ENCODE measurements around the gene FRMD5.

The FRMD5 gene

DNA sequence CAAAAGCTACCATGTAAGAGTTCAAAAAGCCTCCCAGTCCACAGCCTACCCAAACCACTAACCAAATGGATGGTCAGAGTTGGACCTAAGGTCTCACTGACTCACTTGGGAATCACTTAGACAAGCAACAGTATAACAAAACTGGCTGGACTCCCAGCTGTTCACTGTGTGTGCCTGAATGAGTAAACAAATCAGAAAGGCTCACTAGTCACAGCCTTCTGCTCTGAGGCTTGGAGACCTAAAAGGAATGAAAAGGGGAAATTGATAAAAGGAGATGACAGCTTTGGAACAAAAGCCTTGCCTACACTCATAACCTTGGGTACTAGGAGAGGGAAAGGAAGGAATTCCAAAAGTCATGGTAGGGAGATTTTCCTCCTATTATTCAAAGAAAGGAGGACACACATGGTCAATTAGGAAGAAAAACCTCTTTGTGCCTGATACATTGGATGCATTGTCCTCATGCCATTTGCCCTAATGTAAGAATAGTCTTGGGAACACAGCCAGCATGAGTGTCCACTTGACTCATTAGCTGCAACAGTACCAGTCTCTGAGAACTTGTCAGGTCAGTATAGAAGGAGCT is 92.3 kb downstream of the FRMD5 start:
- TF ChIP-seq, protein P1, sequence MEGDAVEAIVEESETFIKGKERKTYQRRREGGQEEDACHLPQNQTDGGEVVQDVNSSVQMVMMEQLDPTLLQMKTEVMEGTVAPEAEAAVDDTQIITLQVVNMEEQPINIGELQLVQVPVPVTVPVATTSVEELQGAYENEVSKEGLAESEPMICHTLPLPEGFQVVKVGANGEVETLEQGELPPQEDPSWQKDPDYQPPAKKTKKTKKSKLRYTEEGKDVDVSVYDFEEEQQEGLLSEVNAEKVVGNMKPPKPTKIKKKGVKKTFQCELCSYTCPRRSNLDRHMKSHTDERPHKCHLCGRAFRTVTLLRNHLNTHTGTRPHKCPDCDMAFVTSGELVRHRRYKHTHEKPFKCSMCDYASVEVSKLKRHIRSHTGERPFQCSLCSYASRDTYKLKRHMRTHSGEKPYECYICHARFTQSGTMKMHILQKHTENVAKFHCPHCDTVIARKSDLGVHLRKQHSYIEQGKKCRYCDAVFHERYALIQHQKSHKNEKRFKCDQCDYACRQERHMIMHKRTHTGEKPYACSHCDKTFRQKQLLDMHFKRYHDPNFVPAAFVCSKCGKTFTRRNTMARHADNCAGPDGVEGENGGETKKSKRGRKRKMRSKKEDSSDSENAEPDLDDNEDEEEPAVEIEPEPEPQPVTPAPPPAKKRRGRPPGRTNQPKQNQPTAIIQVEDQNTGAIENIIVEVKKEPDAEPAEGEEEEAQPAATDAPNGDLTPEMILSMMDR (IDR thresholded peaks at IDR 0.05; ENCODE audit: borderline replicate concordance, control extremely low read depth, extremely low read depth, insufficient read depth, missing control alignments) = no peak
- no peak for DNase-seq (ENCODE audit: low spot score)
- in situ Hi-C loops (cut with MboI; ENCODE audit: low sequenced_read_pairs, unreplicated experiment) = no loop called here

DNA sequence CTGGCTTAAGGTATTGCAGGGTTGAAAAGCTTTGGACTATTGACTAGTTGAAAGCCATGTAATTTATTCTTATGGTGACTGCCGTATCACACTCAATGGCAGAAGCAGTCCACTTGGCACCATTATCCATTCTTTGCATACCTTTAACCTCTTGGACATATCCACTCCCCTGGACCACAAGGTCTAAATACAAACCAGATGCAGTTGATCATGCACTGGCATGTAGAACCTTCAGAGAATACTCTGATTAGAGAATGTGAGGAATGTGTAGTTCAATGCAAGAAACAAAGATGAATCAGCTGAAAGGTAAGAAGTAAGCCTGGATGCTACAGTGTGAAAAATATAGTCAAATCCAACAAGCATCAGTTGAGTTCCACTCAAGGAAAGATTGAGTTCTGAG is 93.1 kb downstream of the FRMD5 start:
- in situ Hi-C loops (cut with MboI; ENCODE audit: low sequenced_read_pairs, unreplicated experiment) = no loop called here
- TF ChIP-seq, protein P1 (IDR thresholded peaks at IDR 0.05; ENCODE audit: borderline replicate concordance, control extremely low read depth, extremely low read depth, insufficient read depth, missing control alignments) = no peak
- no peak for DNase-seq (ENCODE audit: low spot score)

DNA sequence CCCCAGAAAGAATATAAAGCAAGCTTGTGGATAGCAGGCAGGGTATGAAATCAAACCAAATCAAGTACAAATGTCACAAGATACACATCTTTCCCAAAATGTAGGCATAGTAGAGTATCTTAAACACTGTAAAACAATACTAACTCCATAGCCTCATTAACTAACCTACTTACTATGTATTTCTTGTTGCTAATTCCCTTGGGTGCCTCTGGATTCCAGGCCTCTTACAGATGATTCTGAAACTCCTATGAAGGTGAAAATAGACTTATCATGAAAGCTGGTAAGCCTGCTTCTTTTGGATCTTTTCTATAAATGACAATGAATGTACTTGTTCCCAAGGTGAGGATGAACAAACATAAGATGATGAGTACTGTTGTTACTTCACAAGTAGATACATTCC is 93.8 kb downstream of the FRMD5 start:
- TF ChIP-seq, protein P1 (IDR thresholded peaks at IDR 0.05; ENCODE audit: borderline replicate concordance, control extremely low read depth, extremely low read depth, insufficient read depth, missing control alignments) = no peak
- in situ Hi-C loops (cut with MboI; ENCODE audit: low sequenced_read_pairs, unreplicated experiment) = no loop called here
- no peak for DNase-seq (ENCODE audit: low spot score)

- DNase-seq (ENCODE audit: low spot score) = no peak
- TF ChIP-seq, protein P1 (IDR thresholded peaks at IDR 0.05; ENCODE audit: borderline replicate concordance, control extremely low read depth, extremely low read depth, insufficient read depth, missing control alignments) = no peak
- in situ Hi-C loops (cut with MboI; ENCODE audit: low sequenced_read_pairs, unreplicated experiment) = no loop called here
Measured at GRCh38 chr15:44099671-44100070, 95.4 kb downstream of the FRMD5 start.

DNA sequence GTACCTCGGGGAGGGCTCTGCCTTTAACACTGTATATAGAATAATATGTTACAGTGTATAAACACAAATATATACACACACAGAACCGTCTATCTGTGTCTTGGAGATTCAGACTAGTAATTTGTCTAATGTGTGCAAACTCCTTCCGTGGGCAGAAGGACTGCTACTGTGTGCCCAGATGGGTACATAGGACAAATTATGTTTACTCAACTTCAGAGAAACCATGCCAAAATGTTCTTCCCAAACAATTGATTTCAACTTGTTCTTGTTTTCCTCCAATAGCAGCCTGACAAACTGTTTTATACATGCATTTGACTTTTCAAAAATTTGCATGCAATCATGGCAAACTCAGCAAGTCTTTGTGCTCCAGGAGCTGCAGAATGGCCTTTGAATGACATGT is 97.5 kb downstream of the FRMD5 start:
- TF ChIP-seq, protein P1 (IDR thresholded peaks at IDR 0.05; ENCODE audit: borderline replicate concordance, control extremely low read depth, extremely low read depth, insufficient read depth, missing control alignments) = no peak
- no peak for DNase-seq (ENCODE audit: low spot score)
- in situ Hi-C loops (cut with MboI; ENCODE audit: low sequenced_read_pairs, unreplicated experiment) = no loop called here

DNA sequence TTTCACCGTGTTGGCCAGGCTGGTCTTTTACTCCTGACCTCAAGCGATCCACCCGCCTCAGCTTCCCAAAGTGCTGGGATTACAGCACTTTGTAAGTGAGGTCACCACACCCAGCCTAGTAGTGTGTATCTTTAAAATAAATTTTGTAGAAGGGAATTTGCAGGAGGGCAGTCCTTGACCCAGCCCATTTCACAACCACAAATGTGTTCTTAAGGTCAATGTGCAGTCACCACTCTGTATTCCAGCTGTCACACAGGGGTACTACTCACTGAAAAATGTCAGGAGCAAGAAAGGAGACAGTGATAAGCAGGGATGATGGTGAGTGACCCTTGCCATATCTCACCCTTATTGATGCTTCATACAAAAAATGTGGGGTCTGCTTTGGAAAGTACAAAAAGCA is 98.5 kb downstream of the FRMD5 start:
- DNase-seq (ENCODE audit: low spot score) = no peak
- in situ Hi-C loops (cut with MboI; ENCODE audit: low sequenced_read_pairs, unreplicated experiment) = no loop called here
- TF ChIP-seq, protein P1 (IDR thresholded peaks at IDR 0.05; ENCODE audit: borderline replicate concordance, control extremely low read depth, extremely low read depth, insufficient read depth, missing control alignments) = no peak

Data from GM13976 (cell line).